Activated CD8-positive, alpha-beta memory T cell treated with anti-CD3 and anti-CD28 coated beads for 4 hours (primary cell): ENCODE results near the gene ZNF283.
A peak's percentile ranks its signal among the peaks of the same experiment; 100 is the strongest.

Experiments used
- DNase-seq, 2 donors: peaks; one replicate each; pipeline ENCODE4 v3.0.0-alpha.2; 2020; ENCODE audit warnings: low read depth in 2 of 2

The ZNF283 gene

DNA sequence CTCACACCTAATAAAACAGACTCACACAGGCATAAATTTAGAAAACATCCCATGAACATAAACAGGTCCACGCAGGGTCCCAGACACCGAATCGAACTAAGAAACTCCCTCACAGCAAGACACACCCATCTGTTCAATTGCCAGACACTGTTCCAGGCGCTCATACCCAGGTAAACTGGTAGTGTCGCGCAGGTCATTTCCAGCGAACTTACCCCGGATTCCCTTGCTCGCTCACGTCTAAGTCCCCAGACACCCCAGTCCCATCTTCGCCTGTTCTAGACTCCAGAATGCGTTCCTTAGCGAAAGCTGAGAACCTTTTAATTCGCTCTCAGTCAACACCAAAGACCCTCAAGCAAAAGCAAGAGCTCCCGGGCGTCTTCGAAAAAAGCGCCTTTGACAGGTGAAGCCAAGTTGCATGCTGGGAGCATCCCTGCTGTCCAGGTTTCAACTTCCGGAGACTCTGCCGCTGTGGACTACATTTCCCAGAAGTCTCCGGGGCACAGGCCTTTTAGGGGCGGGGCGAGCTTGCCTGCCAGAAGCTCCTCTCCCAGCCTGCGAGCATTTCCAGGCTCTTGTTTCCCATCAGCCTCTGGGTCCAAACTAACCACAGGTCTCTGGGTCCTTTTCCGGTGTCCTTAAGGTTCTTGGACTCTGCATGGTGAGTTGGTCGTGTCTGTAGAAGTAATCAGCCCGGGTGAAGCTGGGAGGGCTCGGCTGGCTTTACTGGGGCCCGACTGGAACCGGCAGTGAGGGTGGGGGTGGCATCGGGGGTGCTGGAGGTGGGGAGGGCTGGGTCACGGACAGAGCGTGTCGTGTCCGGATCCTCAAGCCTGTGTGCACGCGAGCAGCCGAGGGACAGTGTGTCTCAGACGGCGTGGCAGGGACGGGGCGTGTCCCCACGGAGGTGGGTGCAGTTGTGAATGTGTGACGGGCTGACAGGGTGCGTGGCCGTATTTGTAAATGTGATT is at the start of gene ZNF283:
Gene ZNF283 (plus strand): TSS at position 535 of the 968 bp plus-strand sequence. CDS start 6,184 bp downstream, outside the sequence.
- DNase-seq = peak; percentile 59 to 68

DNA sequence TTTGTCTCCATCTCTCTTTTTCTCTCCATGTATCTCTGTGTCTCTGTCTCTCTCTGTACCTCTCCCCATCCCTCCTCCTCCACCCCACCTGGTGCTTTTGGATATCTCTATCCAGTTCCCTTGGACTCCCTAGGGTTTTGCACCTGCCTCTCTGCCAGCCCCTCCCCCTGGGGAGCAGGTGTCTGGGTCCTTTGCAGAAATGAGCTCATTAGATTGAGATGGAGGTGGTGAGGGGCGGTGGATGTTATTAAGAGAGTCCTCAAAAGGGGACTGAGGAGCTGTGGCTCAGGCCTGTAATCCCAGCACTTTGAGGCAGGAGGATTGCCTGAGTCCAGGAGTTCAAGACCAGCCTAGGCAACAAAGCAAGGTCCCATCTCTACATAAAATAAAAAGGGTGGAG is 48.5 kb upstream of the ZNF283 start:
- no peak for DNase-seq

DNA sequence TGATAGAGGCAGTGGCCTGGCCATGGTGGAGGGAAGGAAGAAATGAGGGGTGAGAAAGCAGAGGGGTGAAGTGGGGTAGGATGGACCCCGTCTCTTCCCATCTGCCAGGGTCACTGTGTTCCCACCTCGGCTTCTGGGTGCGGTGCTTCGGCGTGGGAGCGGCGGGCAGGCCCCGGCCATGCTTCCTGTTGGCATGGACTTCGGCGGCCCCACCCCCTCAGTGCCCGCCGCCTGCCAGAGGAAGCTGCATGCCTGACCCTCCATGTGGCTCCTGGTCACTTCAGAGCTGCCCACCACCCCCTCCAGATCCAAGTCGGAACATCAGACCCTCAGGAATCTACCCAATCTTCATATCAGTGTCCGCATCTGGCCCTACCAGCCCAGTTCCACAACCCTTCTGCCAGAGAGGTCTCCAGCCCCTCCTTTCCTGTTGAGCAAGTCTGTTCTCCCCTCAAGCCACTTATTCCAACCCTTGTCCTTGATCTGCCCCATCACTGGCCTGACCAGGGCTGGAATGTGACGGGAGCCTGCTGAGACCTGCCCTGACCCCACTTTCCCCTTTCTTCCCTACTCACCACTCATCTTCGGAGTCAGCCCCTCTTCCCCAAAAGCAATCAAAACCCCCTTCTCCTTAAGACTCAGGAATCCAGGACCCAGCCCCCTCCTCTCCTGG is 47.8 kb upstream of the ZNF283 start:
- DNase-seq = no peak

DNA sequence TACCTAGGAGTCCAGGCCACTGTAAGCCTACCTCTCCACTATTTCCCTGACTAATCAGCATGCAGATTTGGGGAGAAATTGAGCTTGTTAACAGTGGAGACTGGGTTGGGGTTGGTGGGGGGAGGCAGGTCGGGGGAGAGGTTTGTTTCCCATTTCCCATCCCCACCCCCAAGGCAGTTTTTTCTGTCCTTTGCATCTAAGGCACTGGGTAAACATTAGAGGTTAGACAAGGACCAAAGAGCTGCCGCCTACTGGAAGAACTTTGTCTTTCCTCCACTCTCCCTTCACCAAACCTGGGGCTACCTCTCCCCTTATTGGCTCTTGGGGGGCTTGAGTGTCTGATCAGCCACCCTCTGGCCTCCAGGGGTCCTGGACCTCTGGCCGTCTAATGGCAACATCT is 47.3 kb upstream of the ZNF283 start:
- DNase-seq = no peak

DNA sequence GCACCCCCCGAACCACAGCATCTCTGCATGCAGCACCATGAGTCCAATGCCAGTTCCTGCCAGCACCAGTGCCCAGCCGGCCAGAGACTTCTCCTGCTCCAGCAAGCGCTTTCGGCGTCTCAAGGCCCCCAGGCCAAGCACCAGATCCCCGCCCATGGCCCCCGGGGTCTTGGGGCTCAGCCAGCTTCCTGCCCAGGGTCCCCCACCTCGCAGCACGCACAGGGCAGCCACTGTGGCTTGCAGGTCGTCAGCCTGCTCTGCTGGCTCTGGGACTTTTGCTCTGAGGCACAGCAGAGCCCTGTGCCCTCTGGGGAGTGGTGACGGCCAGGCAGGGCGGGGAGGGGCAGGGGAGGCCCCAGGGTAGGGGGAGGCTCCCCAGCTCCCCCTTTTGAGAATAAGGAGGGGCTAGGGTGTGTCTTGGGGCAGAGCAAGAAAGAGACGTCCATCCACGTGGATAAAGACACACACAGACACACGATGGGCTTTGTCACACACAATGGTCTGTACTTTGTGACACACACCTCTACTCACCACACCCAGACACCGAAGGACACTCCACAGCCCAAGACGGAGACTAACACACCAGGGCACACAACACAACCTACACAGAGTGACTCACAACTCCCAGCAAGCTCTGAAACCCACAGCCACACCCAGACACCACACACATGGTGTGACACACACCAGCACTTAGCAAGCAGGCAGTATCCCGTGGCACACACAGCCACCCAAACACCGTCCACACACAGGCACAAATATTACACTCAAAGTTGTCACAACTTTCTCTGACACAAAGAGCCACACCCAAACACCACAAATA is 46.2 kb upstream of the ZNF283 start, which contains the start of gene KCNN4:
Gene KCNN4 (minus strand): TSS at position 268 of the 820 bp plus-strand sequence. CDS start 112 bp downstream, at position 156.
- DNase-seq = peak in 1 of 2 donors; percentile 54

DNA sequence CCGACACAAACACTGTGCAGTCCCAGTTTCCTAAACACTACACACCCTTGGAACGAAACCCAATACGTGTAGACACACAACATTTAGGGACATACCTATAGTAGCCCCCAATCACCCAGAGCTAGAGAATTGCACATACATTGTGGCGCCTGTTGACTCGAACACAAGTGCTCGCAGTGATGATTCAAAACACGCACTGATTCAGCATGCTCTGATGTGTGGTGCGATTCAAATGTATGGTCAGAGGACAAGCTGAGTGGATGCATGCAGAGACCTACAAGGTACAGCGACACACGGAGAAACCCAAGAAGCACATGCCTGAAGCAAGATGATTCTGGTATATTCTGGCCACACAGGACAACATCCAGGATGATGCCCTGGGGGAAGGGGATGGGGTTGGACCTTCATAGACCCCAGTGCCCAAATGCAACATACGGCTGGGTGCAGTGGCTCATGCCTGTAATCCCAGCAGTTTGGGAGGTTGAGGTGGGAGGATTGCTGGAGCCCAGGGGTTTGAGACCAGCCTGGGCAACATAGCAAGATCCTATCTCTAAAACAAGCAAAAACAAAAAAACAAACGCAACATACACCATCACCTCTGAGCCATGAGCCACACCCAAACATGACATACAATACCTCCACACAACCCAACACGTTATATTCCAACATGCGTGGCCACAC is 45.4 kb upstream of the ZNF283 start:
- DNase-seq = no peak

DNA sequence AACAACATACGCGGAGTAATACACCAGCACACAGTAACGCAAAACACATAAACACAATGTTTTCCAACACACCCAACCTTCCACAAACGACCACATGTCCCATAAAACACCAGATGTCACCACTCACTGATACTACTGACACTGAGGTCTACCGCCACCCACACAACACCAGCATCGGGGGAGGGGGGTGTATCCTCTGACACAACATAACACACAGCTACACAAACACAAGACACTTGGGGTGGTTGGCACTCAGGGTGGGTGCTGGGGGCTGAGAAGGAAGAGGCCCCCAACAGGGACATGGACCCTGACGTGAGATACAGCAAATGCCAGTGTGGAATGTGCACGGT is 44.8 kb upstream of the ZNF283 start:
- DNase-seq = no peak

DNA sequence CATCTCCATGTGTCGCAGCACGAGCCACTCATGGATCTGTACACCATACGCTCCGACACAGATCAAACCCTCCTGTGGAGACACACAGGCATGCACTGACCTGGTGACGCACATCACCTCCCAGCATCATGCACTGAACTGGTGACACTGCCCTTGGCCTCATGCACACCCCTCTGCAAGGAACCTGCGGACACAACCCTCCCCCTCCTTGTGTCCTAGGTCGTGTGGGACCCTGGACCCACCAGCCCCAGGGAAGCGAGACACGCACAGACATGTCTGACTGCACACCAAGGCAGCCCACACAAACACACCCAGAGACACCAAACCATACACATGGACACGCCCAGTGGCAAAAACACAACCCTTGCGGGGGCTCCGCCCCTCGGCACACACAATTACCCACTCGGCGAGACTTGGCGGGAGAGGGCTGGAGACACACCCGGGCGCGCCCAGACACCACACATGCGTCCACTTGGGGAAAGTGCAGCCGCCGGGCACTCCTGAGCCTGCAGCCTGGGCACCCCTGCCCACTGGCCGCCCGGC is 44.4 kb upstream of the ZNF283 start:
- no peak for DNase-seq

DNA sequence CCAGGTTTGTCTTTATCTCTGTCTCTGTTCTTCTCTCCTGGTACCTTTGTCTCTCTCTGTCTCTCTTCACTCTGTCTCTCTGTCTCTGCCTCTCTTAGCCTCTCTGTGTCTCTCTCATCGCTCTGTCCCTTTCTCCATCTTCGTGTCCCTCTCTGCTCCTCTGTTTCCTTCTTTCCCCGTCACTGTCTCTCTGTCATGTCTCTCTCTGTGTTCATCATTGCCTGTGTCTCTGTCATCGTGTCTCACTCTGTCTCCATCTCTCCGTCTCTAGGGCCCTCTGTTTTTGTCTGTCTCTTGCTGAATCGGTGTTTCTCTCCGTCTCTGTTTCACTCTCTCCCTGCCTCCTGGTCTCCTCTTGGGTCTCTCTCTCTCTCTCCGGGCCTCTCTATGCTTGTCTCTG is 43.5 kb upstream of the ZNF283 start:
- no peak for DNase-seq

DNA sequence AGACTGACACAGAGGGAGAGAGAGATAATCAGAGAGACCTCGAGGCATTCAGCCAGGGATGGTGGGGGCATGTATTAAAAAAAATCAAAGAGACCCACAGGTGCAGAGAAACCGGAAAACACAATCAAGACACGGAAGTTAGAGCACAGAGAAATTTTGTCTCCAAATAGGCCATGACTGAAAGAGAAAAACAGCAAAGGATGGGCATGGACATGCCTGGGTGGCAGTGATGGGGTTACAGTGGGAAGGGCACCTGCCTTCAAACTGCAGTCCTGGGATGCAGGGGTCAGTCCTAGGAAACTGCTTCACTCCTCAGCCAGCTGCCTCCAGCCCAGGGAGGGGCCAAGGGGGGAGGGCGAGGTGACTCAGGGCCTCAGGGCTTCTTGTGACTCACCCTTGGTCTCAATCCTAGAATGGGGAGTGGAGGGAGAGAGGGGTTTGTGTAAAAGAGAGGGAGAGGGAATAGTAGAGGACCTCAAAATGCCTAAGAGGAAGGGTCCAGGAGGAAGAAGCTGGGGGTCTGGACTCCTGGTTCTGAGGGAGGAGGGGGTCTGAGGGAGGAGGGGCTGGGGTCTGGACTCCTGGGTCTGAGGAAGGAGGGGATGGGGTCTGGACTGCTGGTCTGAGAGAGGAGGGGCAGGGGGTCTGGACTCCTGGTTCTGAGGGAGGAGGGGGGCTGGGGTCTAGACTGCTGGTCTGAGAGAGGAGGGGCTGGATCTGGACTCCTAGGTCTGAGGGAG is 42.7 kb upstream of the ZNF283 start:
- peak; percentile 24 to 33 for DNase-seq

DNA sequence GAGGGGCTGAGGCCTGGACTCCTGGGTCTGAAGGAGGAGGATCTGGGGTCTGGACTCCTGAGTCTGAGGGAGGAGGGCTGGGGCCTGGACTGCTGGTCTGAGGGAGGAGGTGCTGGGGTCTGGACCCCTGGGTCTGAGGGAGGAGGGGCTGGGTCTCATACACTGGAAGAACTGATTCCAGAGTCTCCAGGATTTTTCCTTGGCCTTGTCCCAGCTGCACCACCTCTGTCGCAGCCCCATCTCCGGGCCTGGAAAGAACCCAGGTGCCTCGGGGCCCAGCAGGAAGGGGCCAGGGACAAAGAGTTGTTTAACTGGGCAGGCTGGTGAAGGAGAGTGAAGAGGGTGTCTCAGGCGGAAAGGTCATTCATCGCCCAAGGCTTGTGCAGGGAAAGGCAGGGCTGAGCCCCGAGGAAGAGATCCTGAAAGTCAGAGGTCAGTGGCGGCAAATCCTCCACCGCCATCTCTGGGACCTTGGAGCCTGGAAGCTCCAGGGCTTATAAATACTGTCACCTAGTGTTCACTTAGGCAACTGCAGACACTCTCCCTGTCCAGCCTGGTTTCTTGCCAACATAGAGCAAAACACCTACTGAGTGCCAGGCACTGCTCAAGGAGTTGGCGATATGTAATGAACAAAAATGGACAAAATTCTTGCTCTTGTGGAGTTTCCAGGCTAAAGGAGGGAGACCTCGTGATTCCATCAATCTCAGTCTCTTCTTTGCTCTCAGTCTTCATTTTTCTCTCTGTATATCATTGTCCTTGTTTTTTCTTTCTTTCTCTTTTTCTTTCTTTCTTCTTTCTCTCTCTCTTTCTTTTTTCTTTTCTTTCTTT is 41.9 kb upstream of the ZNF283 start:
- DNase-seq = peak in 1 of 2 donors; percentile 17

DNA sequence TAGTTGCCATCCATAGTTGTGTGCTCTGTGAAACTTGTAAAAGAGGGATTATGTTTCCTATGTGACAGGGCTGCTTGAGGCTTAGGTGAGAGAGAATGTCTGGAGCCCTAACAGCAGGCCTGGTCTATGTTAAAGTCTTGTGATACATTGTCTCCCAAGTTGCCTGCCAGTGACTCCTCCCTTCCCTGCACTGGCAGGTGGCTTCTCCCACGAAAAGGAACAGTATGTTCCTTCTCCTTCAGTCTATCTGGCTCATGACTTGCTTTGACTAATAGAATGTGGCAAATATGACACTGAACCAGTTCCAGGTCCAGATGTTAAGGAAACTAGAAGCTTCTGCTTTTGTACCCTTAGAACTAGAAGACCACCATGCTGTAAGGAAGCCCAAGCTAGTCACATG is 40.5 kb upstream of the ZNF283 start:
- no peak for DNase-seq

DNA sequence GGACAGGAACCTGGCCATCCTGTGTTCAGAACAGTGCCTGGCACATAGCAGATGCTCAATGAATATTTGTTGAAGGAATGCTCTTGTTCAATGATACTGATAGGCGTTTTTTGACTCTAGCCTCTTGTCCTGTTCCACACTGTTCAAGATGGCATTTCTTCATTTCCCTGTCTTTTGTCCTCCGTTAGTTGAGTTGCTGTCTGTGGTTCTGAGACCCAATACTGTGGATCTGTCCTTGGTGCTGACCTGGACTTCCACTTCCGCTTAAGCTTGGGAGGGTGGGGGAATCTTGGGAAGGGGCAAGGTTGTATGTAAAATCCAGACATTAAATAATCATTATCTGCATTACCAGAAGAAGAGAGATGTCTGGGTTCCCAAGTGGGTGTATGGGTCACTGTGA is 38.1 kb upstream of the ZNF283 start:
- no peak for DNase-seq

DNA sequence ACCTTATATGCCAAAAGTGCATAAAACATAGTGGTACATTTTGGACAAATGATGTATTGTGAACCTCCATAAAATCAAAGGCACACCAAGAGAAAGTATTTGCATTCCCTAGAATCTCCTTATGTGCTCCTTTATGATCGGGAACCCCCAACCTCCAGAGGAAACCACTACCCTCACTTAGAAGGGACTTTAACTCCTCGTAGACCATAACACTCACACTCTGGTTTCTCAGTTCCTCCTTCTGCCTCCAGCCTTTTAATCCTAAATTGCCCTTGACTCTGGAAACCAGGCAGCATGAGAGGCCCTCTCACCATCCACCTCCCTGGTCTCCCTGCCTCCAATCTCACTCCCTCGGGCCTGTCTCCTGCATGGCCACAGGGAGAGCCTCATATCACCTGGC is 36.5 kb upstream of the ZNF283 start:
- DNase-seq = no peak

DNA sequence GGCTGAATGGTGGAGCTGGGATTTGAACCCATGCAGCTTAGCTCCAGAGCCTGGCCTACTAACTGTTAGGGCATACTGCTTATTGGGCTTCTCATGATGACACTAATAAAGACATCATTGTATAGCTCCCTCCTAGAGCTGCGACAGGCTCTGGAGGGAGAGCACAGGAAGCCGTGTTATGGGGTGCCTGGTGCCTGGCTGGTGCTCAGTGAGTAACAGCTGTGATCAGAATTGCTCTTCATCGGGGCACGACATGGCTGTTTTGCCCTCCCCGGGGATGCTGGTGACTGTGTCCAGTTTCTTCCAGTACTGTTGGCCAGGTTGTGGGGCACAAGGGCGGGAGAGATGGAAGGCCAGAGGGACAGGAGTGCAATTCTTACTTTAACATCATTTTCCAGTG is 30.0 kb upstream of the ZNF283 start:
- DNase-seq = no peak

DNA sequence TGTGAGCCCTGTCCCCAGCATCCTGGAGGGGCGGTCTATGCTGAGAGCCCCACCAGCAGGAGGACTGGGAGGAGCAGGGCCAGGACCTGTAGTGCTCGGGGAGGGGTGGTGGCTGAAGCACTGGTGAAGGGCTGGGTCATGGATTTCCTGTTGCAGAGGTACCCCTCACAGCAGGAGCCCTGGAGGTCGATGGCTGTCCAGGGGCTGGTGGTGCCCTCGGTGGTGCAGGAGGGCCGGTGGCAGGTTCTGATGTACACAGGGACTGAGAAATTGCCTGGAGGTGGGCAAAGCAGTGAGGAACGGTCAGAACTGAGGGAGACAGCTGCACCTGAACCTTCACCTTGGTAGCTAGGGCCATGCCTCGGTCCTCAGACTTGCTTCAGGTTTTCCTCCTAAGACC is 29.6 kb upstream of the ZNF283 start:
- no peak for DNase-seq

DNA sequence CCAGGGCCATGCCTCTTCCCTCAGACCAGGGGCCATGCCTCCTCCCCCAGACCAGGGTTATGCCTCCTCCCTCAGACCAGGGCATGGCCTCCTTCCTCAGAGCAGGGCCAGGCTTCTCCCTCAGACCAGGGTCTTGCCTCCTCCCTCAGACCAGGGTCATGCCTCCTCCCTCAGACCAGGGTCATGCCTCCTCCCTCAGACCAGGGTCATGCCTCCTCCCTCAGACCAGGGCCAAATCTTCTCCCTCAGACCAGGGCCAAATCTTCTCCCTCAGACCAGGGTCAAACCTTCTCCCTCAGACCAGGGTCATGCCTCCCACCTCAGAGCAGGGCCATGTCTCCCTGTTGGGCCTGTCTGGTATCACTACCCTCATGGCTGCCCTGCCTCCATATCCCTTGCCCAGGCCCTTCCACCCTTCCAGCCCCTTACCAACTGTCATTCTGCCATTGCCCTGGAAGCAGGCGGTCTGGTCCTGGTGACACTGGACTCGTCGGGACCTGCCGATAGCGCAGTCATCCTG is 29.0 kb upstream of the ZNF283 start:
- no peak for DNase-seq

DNA sequence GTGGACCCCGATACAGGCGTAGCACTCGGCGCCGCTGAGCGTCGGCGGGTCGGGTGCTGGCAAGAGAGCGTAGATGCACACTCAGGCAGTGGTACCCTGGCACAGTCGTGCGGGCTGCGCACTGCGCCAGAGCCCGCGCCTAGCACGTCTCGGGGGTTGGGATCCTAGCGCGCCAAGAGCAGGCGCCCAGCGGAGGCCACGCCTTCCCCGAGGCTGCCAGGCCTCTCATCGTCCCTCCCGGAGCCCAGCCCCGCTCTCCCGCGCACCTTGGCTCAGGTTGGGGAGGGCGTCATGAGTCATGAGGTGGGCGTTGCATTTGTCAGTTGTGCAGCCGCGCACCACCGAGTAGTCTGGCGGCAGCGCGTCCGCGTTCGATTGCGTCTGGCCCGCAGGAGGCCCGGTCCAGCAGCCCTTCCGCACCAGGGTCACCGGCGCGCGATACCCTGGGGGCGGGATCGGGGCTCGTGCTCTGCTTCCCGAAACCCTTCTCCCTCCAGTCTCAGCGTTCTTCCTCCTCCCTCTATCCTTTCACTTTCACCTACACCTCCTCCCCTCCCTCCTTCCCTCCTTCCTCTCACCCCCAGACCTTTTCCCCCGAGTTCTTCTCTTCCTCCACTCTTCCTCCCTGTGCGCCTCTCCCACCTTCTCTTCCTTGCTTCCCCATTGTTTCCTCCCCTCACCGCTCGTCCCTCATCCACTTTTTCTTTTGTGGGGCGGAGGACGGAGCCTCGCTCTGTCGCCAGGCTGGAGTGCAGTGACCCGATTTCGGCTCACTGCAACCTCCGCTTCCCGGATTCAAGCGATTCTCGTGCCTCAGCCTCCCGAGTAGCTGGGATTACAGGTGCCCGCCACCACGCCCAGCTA is 28.3 kb upstream of the ZNF283 start:
- DNase-seq = peak; percentile 52 to 72
